Testis (tissue), 5 donors: ENCODE measurements around the gene NDUFAF2. TPM values are rescaled to one million over a fixed set of nuclear protein-coding genes. Genes with fewer than 3 reads are reported as not detected.

Source experiments
- DNase-seq: peaks from one replicate; pipeline ENCODE4 v3.0.0-alpha.2; 2019
- H3K27ac ChIP-seq, 2 donors: fragments of 200-600 bp; sonication (generic); one replicate each; pipeline ENCODE4 v1.5.1; 2019
- H3K27me3 ChIP-seq: fragments of 200-600 bp; sonication (generic); one replicate; pipeline ENCODE4 v1.5.1; 2019
- H3K36me3 ChIP-seq: fragments of 200-600 bp; sonication (generic); one replicate; pipeline ENCODE4 v1.5.1; 2017; ENCODE audit warnings: low read depth; ENCODE audit errors: missing control alignments
- H3K4me1 ChIP-seq: fragments of 200-600 bp; sonication (generic); one replicate; pipeline ENCODE4 v1.5.1; 2019
- H3K4me3 ChIP-seq, 2 donors: fragments of 200-600 bp; sonication (generic); one replicate each; pipeline ENCODE4 v1.5.1; 2017 to 2019
- H3K9me3 ChIP-seq: fragments of 200-600 bp; sonication (generic); one replicate; pipeline ENCODE4 v1.5.1; 2017
- POLR2A ChIP-seq: fragments of 450-650 bp; IDR thresholded peaks from one replicate; pipeline ENCODE4 v1.6.1; 2017; ENCODE audit warnings: antibody characterized with exemption, mild to moderate bottlenecking, moderate library complexity
- whole genome bisulfite sequencing, 2 donors: methylation state at CpG; one replicate each; pipeline ENCODE4 v1.1.5; 2018; 5-methylcytosine and 5-hydroxymethylcytosine counted together
- intact Hi-C: fragments of 100-400 bp; cut with DNase I; formaldehyde crosslinking; loops from one replicate; pipeline ENCODE4 v1.15.1; 2023; ENCODE audit warnings: low total_unique reads
- long read RNA-seq, 2 donors: transcript quantifications; one replicate each; lab custom pipeline, GENCODE V29; 2026
- polyA plus RNA-seq: library from polyadenylated mRNA; stranded (reverse); fragments of 350-450 nt; fragmentation: Illumina TruSeq; extraction: RNeasy Lipid Tissue Mini Kit (QIAGEN cat#74804); gene quantifications from one replicate; pipeline ENCODE4 v1.2.3, GENCODE V29; 2014; ENCODE audit warnings: low read depth, low replicate concordance; ENCODE audit not compliant: insufficient read depth
- total RNA-seq, 2 donors: library from RNA; depleted of rRNA; stranded (reverse); fragments of >200 nt; gene quantifications; one replicate each; pipeline ENCODE4 v1.2.3, GENCODE V29; 2016
- TF ChIP-seq, protein P1 (sequence below), 3 experiments: fragments of 450-650 bp in 2 of 3; fragments of 200-600 bp in 1 of 3; sonication (generic) in 1 of 3; IDR thresholded peaks; one replicate each; pipeline ENCODE4 v1.5.1; 2016 to 2019; ENCODE audit warnings: antibody characterized with exemption in 3 of 3, mild to moderate bottlenecking in 2 of 3, moderate library complexity in 1 of 3

The NDUFAF2 gene, protein sequence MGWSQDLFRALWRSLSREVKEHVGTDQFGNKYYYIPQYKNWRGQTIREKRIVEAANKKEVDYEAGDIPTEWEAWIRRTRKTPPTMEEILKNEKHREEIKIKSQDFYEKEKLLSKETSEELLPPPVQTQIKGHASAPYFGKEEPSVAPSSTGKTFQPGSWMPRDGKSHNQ
- total RNA-seq: 10 to 100 TPM; 18.1 to 22.3 TPM
- polyA plus RNA-seq: 30.8 TPM
- long read RNA-seq, donor 1, transcript NDUFAF2-201 (4 exons, 719 nt): major isoform, 18 of 88 reads
- long read RNA-seq, donor 1, partial matches to known transcripts: 62 of 88 reads
- long read RNA-seq, donor 1, other reads (novel, unspliced or antisense): 6 of 88 reads
- long read RNA-seq, donor 2, transcript NDUFAF2-201 (4 exons, 719 nt): major isoform, 18 of 19 reads
- long read RNA-seq, donor 2, partial matches to known transcripts: 0 of 19 reads
- long read RNA-seq, donor 2, other reads (novel, unspliced or antisense): 0 of 19 reads

DNA sequence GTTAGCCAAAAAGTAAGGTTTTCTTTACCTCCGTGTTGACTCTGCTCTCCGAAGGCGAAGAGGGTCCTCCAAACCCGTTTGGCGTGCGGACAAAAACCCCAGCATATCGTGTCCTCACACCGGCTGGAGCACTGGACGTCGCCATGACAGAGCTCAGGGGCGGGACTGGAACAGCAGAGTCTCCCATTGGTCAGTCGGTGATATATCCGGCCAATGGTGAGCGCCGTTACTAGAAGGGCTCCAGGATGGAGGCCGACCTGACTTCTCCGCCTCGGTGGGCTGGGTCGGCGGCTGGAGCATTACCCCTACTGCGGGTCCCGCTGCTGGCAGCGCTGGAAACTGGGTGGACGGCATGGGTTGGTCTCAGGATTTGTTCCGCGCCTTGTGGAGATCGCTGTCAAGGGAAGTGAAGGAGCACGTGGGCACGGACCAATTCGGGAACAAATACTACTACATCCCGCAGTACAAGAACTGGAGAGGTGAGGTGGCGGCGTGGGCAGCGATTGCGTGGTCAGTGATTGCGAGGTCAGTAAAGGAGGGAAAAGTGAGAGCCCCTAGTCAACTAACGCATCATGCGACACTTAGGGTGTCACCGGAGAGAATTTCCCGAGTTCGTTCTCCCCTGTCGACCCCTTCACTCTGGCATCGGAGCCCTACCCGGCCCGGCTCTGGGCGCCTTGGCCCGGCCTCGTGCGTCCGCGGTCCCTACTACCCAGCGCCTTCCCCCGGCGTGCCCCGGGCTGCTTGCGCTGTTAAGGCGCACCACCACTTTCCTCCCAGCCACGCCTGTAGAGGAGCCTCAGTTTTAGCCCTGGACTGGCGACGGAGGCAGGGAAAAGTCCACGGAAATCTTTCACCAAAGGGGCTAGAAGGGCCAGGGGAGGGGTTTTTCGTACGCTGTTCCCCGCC lies at the start of gene NDUFAF2, which contains the start of gene ERCC8:
NDUFAF2 (plus strand) TSS at position 302 of the 909 bp plus-strand sequence; CDS start at position 353, 51 bp downstream.
ERCC8 (minus strand) TSS at position 167 of the 909 bp plus-strand sequence; CDS start at position 105, 62 bp downstream.
- Histone ChIP-seq H3K9me3 (no peaks in the 10 kb centered on the region), H3K27me3 (no peaks in the 10 kb centered on the region), H3K27ac (peak within 1 kb of the TSS; percentile 62 to 66), H3K4me3 (peak within 1 kb of the TSS; percentile 78 to 79), H3K36me3 (no peaks in the 10 kb centered on the region), H3K4me1 (peaks cover 5% of the 10 kb centered on the region)
- DNase-seq: peak; percentile 97
- intact Hi-C loops: no loop called here
- 0% methylated on average over 33 to 64 of the region's 64 CpGs for WGBS, 2 donors
- TF ChIP-seq POLR2A: no peak
- TF ChIP-seq, protein P1, sequence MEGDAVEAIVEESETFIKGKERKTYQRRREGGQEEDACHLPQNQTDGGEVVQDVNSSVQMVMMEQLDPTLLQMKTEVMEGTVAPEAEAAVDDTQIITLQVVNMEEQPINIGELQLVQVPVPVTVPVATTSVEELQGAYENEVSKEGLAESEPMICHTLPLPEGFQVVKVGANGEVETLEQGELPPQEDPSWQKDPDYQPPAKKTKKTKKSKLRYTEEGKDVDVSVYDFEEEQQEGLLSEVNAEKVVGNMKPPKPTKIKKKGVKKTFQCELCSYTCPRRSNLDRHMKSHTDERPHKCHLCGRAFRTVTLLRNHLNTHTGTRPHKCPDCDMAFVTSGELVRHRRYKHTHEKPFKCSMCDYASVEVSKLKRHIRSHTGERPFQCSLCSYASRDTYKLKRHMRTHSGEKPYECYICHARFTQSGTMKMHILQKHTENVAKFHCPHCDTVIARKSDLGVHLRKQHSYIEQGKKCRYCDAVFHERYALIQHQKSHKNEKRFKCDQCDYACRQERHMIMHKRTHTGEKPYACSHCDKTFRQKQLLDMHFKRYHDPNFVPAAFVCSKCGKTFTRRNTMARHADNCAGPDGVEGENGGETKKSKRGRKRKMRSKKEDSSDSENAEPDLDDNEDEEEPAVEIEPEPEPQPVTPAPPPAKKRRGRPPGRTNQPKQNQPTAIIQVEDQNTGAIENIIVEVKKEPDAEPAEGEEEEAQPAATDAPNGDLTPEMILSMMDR (IDR thresholded peaks at IDR 0.05): no peak

DNA sequence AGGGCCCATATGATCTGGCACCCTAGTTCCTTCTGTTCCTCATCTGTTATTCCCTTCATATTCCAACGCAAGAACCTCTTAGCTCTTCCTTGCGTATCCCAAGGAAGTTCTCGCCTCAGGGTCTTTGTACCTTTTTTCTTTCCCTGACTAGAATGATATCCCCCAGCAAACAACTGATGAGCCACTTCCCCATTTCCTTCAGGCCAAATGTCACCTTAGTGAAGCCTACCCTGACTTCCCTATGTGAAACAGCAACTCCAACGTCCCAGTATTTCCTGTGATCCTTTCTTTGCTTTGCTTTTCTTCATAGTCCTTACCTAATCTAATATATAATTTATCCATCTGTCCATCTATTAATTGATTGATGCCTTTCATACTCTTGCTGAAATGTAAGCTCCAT lies 48.0 kb upstream of the NDUFAF2 start:
- TF ChIP-seq, protein P1 (IDR thresholded peaks at IDR 0.05): no peak
- TF ChIP-seq POLR2A: no peak
- Histone ChIP-seq H3K9me3 (no peaks in the 10 kb centered on the region), H3K27me3 (no peaks in the 10 kb centered on the region), H3K4me1 (no peaks in the 10 kb centered on the region), H3K27ac (no peak overlapping the region), H3K36me3 (no peaks in the 10 kb centered on the region), H3K4me3 (no peak overlapping the region)
- intact Hi-C loops: no loop called here
- 91 to 94% methylated on average over 4 of the region's 4 CpGs for WGBS, 2 donors
- DNase-seq: no peak

DNA sequence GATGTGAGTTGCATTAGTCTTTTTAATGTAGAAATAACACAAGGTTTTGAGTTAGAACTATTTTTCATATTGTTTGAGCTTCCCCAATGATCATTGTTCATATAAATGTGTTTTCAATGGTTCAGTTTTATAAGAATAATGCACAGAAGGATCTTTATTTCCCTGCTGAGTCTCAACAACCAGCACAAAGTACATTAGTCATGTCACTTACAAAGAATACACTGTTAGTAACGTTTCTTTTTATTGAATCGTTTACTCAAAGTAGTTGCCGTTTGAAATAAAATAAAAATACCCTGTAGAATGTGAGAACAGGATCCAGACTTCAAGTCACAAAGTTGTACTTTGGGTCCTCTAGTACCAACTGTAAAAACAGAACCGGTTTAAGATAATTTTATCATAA lies 41.6 kb upstream of the NDUFAF2 start:
- intact Hi-C loops: no loop called here
- Histone ChIP-seq H3K4me1 (no peaks in the 10 kb centered on the region), H3K9me3 (no peaks in the 10 kb centered on the region), H3K27me3 (no peaks in the 10 kb centered on the region), H3K4me3 (no peak overlapping the region), H3K27ac (no peak overlapping the region), H3K36me3 (no peaks in the 10 kb centered on the region)
- WGBS, 2 donors: 87 to 88% methylated on average over 4 of the region's 4 CpGs
- no peak for DNase-seq
- no peak for TF ChIP-seq POLR2A
- TF ChIP-seq, protein P1 (IDR thresholded peaks at IDR 0.05): no peak

DNA sequence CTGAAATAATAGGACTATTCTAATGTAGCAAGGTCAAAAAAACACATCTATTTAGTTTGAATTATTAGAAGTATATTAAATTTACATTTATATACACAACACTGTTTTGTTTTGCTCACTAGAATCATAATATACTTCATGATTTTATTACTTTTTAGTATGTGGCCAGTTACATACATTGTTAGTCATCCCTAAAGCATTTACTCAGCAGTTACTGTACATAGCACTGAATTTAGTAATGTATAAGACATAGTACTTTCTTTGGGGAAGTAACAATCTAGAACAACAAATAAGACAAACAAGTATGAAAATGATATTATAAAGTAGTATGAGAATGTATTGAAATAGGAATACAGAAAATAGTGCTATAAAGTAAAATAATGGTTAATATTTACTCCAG lies 28.4 kb upstream of the NDUFAF2 start:
- Histone ChIP-seq H3K9me3 (no peaks in the 10 kb centered on the region), H3K4me3 (no peak overlapping the region), H3K27ac (no peak overlapping the region), H3K36me3 (no peaks in the 10 kb centered on the region), H3K27me3 (no peaks in the 10 kb centered on the region), H3K4me1 (no peaks in the 10 kb centered on the region)
- DNase-seq: no peak
- TF ChIP-seq POLR2A: no peak
- TF ChIP-seq, protein P1 (IDR thresholded peaks at IDR 0.05): no peak
- intact Hi-C loops: no loop called here
